IMR-90 (cell line): ENCODE data around the gene WWC2.

ENCODE experiments used
- CTCF ChIP-seq: conservative IDR thresholded peaks from 2 replicates; pipeline ENCODE4 v1.5.1; 2012; ENCODE audit warnings: mild to moderate bottlenecking, low read depth, low read length, improper control_type of control experiment
- MXI1 ChIP-seq: IDR thresholded peaks from 2 replicates; pipeline ENCODE4 v1.6.1; 2012; ENCODE audit warnings: low read depth, mild to moderate bottlenecking, low read length, moderate library complexity, borderline replicate concordance
- POLR2A ChIP-seq: IDR thresholded peaks from 2 replicates; pipeline ENCODE4 v1.6.1; 2012; ENCODE audit warnings: mild to moderate bottlenecking, low read depth, low read length
- SMC3 ChIP-seq: fragments of 150-350 bp; IDR thresholded peaks from 2 replicates; pipeline ENCODE4 v1.6.1; 2016; ENCODE audit warnings: low read depth, mild to moderate bottlenecking, antibody characterized with exemption, low read length, moderate library complexity
- USF2 ChIP-seq: fragments of 150-350 bp; IDR thresholded peaks from 2 replicates; pipeline ENCODE4 v1.6.1; 2017; ENCODE audit warnings: mild to moderate bottlenecking, antibody characterized with exemption, low read length, low read depth

GRCh38 chr4:183211533-183211932 is 112.5 kb downstream of the WWC2 start:
- TF ChIP-seq CTCF, result no peak
- no peak for TF ChIP-seq POLR2A
- no peak for TF ChIP-seq USF2
- TF ChIP-seq MXI1, result no peak
- no peak for TF ChIP-seq SMC3
